8988T (cell line): ENCODE data around the gene PTBP1.

Experiments used
- DNase-seq: peaks from one replicate; pipeline ENCODE4 v3.0.0; 2011

The PTBP1 gene

GRCh38 chr19:855566-856120 is 58.4 kb downstream of the PTBP1 start:
- DNase-seq: no peak

DNA sequence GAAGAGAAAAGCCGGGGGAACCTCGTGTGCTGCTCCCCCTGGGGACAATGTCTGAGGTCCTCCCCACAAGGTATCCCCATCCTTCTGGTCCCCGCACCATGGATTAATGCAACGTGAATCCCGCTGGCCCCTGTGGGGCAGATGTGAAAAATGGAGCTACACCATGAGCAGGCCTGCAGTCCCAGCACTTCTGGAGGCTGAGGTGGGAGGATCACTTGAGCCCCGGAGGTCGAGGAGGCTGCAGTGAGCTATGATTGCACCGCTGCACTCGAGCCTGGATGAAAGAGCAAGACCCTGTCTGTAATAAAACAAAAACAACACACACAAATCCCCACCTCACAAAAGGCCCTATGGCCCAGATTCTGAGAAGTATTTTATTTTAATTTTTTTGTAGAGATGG is 61.0 kb downstream of the PTBP1 start:
- DNase-seq: no peak

GRCh38 chr19:858868-859843 is 61.9 kb downstream of the PTBP1 start, which contains the start of gene CFD:
CFD (plus strand) TSS chr19:859664; CDS start chr19:859690, 26 bp downstream.
- no peak for DNase-seq

DNA sequence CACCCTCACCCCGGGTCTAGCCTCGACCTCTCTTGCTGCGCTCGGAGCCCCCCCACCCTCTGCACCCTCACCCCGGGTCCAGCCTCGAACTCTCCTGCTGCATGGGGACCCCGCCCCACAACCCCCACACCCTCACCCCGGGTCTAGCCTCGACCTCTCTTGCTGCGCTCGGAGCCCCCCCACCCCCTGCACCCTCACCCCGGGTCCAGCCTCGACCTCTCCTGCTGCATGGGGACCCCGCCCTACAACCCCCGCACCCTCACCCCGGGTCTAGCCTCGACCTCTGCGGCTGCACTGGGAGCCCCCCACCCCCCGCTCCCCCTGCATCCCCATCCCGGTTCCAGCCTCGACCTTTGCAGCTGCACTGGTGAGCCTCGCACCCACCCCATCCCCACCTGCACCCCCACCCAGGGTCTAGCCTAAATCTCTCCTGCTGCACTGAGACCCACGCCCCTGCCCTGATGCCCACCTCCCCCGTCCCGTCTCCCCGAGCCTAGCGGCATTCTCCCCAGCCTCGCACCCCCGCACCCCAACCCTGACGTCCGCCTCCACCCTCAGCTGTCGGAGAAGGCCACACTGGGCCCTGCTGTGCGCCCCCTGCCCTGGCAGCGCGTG is 64.0 kb downstream of the PTBP1 start:
- no peak for DNase-seq
